GM10266 (cell line): Measurements from ENCODE around the gene WSCD1.

Experiments
- DNase-seq: peaks from one replicate; pipeline ENCODE4 v3.0.0; 2012; ENCODE audit errors: extremely low spot score
- CTCF ChIP-seq: IDR thresholded peaks from 2 replicates; pipeline ENCODE4 v1.5.1; 2012; ENCODE audit warnings: mild to moderate bottlenecking, low read depth; ENCODE audit not compliant: control insufficient read depth, insufficient read depth; ENCODE audit errors: missing control alignments

Gene WSCD1

GRCh38 chr17:6084311-6085161 lies 14.4 kb downstream of the WSCD1 start:
- DNase-seq: no peak
- no peak for TF ChIP-seq CTCF

DNA sequence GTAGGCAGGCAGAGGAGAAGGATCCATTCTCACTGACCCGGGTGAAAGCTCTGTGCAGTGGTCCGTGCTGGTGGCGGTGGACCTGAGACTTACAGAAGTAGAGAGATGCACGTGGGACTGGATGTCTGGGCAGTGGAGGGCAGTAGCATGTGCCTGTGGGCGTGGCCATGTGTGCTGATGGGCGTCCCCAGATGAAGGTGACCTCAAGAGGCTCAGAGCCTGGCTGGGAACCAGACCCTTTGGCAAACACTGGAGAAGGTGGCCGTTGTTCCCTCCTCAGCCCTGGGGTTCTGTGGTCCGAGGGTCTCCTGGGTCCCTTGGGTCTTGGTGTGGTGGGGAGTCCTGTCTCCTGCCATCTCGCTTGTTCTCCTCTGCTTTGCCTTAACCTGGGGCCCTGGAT lies 15.6 kb downstream of the WSCD1 start:
- no peak for DNase-seq
- no peak for TF ChIP-seq CTCF

DNA sequence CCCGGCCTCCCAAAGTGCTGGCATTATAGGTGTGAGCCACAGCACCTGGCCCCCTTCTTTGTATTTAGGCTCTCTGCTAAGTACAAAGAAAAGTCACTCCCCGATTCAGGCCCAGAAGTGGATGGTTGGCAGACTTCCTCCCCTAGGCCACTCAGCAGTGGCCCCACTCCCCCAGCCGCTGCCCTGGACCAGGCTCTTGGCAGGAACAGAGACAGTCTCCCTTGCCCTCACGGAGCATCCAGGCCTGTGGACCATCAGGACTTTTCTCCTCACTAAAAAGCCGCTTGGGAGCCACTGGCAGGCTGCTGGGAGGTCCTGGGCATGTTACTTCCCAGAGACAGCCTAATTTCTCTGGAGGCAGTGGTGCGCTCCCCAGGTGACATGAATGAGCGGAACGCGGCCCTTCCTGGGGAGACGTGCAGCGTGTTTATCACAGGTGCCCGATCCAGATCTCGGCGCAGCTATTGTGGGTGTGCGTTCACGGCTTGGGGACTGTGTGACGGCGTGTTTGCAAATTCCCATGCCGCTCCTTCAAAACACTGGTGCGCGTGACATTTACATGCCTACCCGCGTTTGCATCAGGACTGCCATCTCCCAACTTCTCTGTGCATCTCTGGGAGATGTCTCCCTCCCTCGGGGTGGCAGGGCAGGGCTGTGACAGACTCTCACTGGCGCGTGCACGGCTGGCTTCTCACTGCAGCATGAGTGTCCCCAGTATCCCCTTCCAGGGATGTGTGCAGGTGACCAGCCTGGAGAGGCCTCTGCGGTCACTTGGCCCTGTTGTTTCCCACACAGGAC lies 16.6 kb downstream of the WSCD1 start:
- TF ChIP-seq CTCF: no peak
- no peak for DNase-seq

- TF ChIP-seq CTCF: no peak
- no peak for DNase-seq
Observed at GRCh38 chr17:6088141-6088540, 18.0 kb downstream of the WSCD1 start.

GRCh38 chr17:6090253-6090652 lies 20.1 kb downstream of the WSCD1 start:
- no peak for TF ChIP-seq CTCF
- no peak for DNase-seq

DNA sequence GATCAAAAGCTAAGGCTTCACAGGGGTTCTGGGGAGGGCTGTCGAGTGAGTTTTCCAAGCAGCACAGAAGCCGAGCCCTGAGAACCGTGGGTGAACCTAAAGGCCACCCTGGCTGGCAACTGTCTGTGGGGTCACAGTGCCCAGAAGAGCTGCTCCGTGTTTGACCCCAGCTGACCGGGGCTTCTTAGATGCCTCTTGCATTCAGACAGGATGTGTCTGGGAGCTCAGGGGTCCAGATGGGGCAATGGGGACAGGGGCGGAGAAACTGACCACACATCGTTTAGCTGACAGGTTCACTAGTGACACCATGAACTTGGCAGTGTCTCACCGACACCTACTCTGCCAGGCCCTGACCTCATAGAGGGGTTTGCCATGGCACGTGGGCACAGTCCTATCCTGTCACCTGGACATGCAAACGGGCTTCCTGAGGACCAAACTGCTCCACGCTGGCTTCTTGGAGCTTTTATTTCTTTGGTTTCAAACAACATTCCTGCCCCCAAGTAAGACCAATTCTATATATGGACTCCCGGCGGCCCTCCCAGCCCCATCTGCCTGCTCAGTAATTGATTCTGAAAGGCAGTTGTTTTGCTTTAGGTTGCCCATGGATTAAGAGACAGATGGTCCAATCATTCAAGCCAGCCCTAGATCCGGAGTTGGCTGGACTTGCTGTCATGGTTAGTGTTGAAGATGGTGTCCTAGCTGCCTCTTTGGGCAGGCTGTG lies 22.2 kb downstream of the WSCD1 start:
- no peak for DNase-seq
- TF ChIP-seq CTCF: no peak
